ENCODE measurements around the gene SLC1A2.
A peak's percentile ranks its signal among the peaks of the same experiment; 100 is the strongest.

SLC1A2 gene

DNA sequence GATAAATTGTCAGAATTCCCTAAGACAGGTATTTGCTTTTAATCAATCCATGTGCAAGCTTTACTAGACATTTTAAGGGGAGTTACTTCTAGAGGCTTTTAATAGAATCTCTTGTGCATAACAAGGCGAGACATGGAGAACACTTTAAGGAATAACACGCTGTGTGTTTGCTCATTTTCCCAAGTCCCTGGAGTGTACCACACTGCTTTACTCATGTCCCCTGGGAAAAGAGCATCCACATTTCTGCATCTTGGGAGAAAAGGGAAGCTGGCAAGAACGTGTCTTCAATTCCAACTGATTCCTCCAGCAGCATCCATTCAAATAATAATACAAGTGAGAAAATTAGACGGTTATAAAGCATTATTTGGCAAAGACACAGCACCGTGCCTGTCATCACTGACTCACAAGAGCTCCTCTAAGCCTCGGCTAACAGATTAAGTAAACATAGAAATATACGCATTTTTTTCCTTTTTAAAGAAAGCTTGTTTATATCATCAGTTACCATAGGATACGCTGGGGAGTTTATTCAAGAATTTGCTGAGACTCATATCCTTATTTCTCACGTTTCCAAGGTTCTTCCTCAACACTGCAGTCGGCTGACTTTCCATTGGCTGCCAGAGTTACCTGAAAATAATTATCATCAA is 158.9 kb downstream of the SLC1A2 start:
- no peaks in the 10 kb centered on the region for H3K9me3 Mint-ChIP-seq
- no peak overlapping the region for H3K27ac Mint-ChIP-seq
- H3K27me3 Mint-ChIP-seq = no peaks in the 10 kb centered on the region
- H3K36me3 Mint-ChIP-seq = no peaks in the 10 kb centered on the region
- H3K4me1 Mint-ChIP-seq = peaks cover 14% of the 10 kb centered on the region
- H3K4me3 Mint-ChIP-seq = no peak overlapping the region
- no peak for ATAC-seq

- Mint-ChIP-seq H3K9me3 (no peaks in the 10 kb centered on the region), H3K27ac (no peak overlapping the region), H3K4me3 (no peak overlapping the region), H3K27me3 (no peaks in the 10 kb centered on the region), H3K4me1 (peaks cover 13% of the 10 kb centered on the region), H3K36me3 (no peaks in the 10 kb centered on the region)
- ATAC-seq = no peak
Observed at GRCh38 chr11:35259529-35259928, 159.8 kb downstream of the SLC1A2 start.

- no peak overlapping the region for H3K4me3 Mint-ChIP-seq
- peaks cover 13% of the 10 kb centered on the region for H3K4me1 Mint-ChIP-seq
- ATAC-seq = peak; percentile 92
- no peaks in the 10 kb centered on the region for H3K27me3 Mint-ChIP-seq
- peak overlapping the region; percentile 46 for H3K27ac Mint-ChIP-seq
- no peaks in the 10 kb centered on the region for H3K9me3 Mint-ChIP-seq
- no peaks in the 10 kb centered on the region for H3K36me3 Mint-ChIP-seq
Observed at GRCh38 chr11:35257281-35257680, 162.1 kb downstream of the SLC1A2 start.

DNA sequence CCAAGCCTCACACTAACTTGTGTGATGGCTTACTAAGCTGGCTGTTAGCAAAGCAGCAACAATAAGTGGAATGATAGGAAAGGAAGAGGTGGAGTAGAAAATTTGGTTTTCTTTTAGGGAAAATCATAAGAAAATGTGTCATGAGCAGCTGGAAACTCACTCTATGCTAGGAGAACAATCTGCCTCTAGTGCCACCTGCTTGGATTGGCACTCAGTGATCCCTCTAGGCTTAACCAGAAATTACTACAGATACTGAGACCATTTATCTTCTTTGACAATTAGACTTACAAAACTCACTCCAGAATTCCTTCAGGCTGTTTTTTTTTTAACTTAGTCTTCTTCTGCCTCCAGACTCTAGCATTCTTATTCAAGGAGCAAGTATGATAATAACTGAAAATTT is 163.1 kb downstream of the SLC1A2 start:
- Mint-ChIP-seq H3K4me1 (peaks cover 13% of the 10 kb centered on the region), H3K27me3 (no peaks in the 10 kb centered on the region), H3K27ac (no peak overlapping the region), H3K9me3 (no peaks in the 10 kb centered on the region), H3K36me3 (no peaks in the 10 kb centered on the region), H3K4me3 (no peak overlapping the region)
- ATAC-seq = no peak

GRCh38 chr11:35255514-35255913 is 163.8 kb downstream of the SLC1A2 start:
- no peak overlapping the region for H3K27ac Mint-ChIP-seq
- peaks cover 13% of the 10 kb centered on the region for H3K4me1 Mint-ChIP-seq
- ATAC-seq = no peak
- H3K36me3 Mint-ChIP-seq = no peaks in the 10 kb centered on the region
- no peak overlapping the region for H3K4me3 Mint-ChIP-seq
- H3K27me3 Mint-ChIP-seq = no peaks in the 10 kb centered on the region
- no peaks in the 10 kb centered on the region for H3K9me3 Mint-ChIP-seq

- H3K4me3 Mint-ChIP-seq = no peak overlapping the region
- H3K36me3 Mint-ChIP-seq = no peaks in the 10 kb centered on the region
- no peak for ATAC-seq
- H3K4me1 Mint-ChIP-seq = peaks cover 13% of the 10 kb centered on the region
- H3K27me3 Mint-ChIP-seq = no peaks in the 10 kb centered on the region
- H3K27ac Mint-ChIP-seq = no peak overlapping the region
- H3K9me3 Mint-ChIP-seq = no peaks in the 10 kb centered on the region
Observed at GRCh38 chr11:35253237-35253636, 166.1 kb downstream of the SLC1A2 start.

DNA sequence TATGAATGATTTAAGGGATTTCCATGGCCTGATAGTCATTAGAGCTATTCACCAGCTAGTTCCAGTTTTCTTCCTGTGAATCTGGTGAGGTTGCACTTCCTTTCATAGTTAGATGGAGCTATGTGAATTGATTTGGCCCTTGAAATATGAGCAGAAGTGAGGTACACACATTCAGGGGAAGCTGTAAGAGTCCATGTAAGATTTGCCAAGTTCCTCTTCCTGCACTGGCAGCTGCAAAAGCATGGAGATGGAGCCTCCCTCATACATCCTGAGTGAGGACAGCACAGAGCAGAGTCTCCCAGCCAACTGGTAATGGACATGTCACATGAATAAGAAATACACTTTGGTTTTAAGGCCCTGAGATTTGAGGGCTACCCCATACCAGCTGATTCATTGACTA is 168.7 kb downstream of the SLC1A2 start:
- no peak for ATAC-seq
- no peaks in the 10 kb centered on the region for H3K36me3 Mint-ChIP-seq
- H3K9me3 Mint-ChIP-seq = no peaks in the 10 kb centered on the region
- no peaks in the 10 kb centered on the region for H3K4me1 Mint-ChIP-seq
- no peak overlapping the region for H3K27ac Mint-ChIP-seq
- H3K4me3 Mint-ChIP-seq = no peak overlapping the region
- H3K27me3 Mint-ChIP-seq = no peaks in the 10 kb centered on the region

DNA sequence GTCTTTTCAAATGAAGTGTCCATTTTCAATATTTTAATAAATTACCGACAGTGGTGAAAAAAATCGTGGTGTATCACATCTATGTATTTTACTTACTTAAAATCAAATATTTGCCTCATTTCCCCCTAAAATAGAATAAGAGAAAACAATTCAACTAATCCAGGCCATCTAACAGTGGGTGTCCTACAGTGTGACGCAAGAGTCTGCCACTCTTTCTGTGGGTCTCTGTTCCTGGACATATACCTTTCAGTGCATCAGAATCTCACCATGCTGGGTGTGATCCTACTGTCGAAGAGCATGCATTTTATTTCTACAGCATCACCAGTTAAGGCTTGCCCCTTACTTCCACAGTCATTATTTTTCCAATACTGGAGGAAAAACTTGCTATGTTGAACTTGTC is 169.2 kb downstream of the SLC1A2 start:
- no peak for ATAC-seq
- Mint-ChIP-seq H3K9me3 (no peaks in the 10 kb centered on the region), H3K4me3 (no peak overlapping the region), H3K27ac (no peak overlapping the region), H3K36me3 (no peaks in the 10 kb centered on the region), H3K27me3 (no peaks in the 10 kb centered on the region), H3K4me1 (no peaks in the 10 kb centered on the region)

DNA sequence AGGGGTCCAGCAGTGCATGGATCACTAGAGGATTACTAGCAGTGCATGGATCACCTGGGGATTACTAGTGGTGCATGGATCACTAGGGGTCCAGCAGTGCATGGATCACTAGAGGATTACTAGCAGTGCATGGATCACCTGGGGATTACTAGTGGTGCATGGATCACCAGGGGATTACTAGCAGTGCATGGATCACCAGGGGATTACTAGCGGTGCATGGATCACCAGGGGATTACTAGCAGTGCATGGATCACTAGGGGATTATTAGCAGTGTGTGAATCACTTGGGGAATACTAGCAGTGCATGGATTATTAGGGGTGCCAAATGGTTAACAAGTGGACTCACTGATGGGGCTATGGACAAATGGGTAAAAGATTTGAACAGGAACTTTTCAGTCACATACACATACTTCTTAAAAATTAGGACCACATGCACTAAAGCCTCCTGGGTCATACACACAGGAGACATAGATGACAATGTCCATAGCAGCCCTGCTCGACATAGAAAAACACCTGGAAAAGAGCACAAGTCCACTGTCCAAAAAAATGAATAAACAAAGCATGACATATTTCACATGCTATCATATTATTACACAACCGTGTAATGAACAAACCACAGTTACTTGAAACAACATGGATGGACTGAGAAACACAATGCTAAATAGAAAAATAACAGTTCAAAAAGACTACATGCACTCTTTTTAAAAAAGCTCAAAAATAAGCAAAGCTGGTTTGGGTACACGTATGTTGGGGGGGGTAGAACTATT is 170.6 kb downstream of the SLC1A2 start:
- Mint-ChIP-seq H3K4me3 (no peak overlapping the region), H3K9me3 (no peaks in the 10 kb centered on the region), H3K4me1 (no peaks in the 10 kb centered on the region), H3K27me3 (no peaks in the 10 kb centered on the region), H3K27ac (no peak overlapping the region), H3K36me3 (no peaks in the 10 kb centered on the region)
- ATAC-seq = no peak

DNA sequence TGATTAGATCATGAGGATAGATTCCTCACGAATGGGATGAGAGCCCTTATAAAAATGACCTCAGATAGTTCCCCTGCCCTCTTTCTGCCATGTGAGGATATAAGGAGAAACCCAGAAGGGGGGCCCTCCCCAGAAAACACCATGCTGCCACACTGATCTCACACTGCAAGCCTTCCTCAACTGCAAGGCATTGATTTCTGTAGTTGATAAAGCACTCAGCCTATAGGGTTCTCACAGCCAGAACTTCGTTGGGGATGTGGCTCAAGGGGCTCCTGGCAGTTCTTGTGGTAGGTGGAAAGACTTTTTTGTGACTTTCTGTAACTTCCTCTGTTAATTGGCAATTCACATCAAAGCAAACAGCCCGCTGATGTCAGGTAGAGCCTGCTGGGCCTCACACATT is 171.5 kb downstream of the SLC1A2 start:
- H3K4me1 Mint-ChIP-seq = peaks cover 3% of the 10 kb centered on the region
- no peaks in the 10 kb centered on the region for H3K27me3 Mint-ChIP-seq
- ATAC-seq = no peak
- H3K36me3 Mint-ChIP-seq = no peaks in the 10 kb centered on the region
- H3K27ac Mint-ChIP-seq = no peak overlapping the region
- H3K4me3 Mint-ChIP-seq = no peak overlapping the region
- no peaks in the 10 kb centered on the region for H3K9me3 Mint-ChIP-seq

DNA sequence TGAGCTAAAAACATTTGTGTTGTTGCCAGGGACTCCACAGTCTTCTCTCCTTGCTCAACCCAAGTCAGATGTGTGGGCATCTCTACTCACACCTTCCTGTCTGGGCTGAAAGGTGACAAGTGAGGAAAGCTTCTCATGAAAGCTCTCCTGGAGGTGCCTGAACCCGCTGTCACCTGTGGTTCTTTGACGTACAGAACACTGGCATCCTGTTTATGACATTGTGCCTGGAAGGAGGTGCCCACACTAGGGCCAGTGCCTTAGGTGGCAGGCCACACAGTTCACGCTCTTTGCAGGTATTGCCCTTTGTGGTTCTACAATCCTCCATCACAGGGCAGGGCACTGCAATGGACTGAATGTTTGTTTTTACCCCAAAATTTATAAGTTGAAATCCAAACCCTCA is 171.9 kb downstream of the SLC1A2 start:
- Mint-ChIP-seq H3K4me3 (no peak overlapping the region), H3K4me1 (peaks cover 6% of the 10 kb centered on the region), H3K27ac (no peak overlapping the region), H3K27me3 (no peaks in the 10 kb centered on the region), H3K9me3 (no peaks in the 10 kb centered on the region), H3K36me3 (no peaks in the 10 kb centered on the region)
- no peak for ATAC-seq

- no peaks in the 10 kb centered on the region for H3K27me3 Mint-ChIP-seq
- H3K27ac Mint-ChIP-seq = no peak overlapping the region
- no peak overlapping the region for H3K4me3 Mint-ChIP-seq
- no peaks in the 10 kb centered on the region for H3K36me3 Mint-ChIP-seq
- H3K4me1 Mint-ChIP-seq = peaks cover 6% of the 10 kb centered on the region
- no peak for ATAC-seq
- H3K9me3 Mint-ChIP-seq = no peaks in the 10 kb centered on the region
Observed at GRCh38 chr11:35246745-35247144, 172.6 kb downstream of the SLC1A2 start.

DNA sequence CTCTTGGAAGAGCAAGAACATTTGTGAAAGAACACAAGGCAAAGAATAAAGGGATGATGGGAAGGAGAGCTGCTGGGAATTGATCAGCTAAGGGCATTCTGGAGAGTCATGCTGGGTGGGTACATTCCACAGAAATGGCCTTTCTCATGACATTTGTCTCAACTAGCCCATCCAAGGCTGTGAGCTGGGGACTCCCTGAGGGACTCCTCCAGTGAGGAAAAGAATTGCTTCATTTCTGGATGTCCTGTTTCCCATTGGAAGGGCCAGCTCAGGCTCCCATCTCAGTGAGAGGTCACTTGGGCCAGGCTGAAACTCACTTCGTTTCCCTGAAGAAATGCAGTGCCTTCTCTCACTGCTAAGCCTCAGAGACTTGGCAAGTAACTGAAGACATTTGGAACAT is 173.6 kb downstream of the SLC1A2 start:
- Mint-ChIP-seq H3K9me3 (no peaks in the 10 kb centered on the region), H3K27ac (no peak overlapping the region), H3K27me3 (no peaks in the 10 kb centered on the region), H3K4me1 (peaks cover 6% of the 10 kb centered on the region), H3K4me3 (no peak overlapping the region), H3K36me3 (no peaks in the 10 kb centered on the region)
- ATAC-seq = no peak

DNA sequence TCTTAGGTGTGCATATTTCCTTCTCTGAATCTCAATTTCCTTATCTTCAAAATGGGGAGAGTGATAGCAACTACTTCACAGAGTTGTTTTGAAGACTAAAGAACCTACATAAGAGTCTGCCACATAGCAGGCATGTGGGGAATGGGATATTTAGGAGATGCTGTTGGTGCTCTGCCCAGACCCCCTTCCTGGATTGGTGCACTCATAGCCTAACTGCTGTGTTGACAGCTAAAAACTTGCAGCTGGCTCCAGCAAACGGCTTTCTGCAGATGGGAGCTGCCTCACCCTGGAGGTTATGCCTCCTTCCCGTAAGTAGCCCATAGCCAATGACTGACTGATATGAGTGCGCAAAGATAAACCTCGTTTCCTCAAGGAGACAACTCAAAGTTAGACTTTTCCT is 174.3 kb downstream of the SLC1A2 start:
- Mint-ChIP-seq H3K27me3 (no peaks in the 10 kb centered on the region), H3K4me1 (peaks cover 6% of the 10 kb centered on the region), H3K9me3 (no peaks in the 10 kb centered on the region), H3K4me3 (no peak overlapping the region), H3K36me3 (no peaks in the 10 kb centered on the region), H3K27ac (no peak overlapping the region)
- no peak for ATAC-seq

GRCh38 chr11:35243774-35244173 is 175.6 kb downstream of the SLC1A2 start:
- no peak overlapping the region for H3K4me3 Mint-ChIP-seq
- no peaks in the 10 kb centered on the region for H3K9me3 Mint-ChIP-seq
- no peaks in the 10 kb centered on the region for H3K27me3 Mint-ChIP-seq
- H3K27ac Mint-ChIP-seq = no peak overlapping the region
- H3K4me1 Mint-ChIP-seq = peaks cover 6% of the 10 kb centered on the region
- ATAC-seq = no peak
- H3K36me3 Mint-ChIP-seq = no peaks in the 10 kb centered on the region
